ENCODE measurements around the gene FAF2.

- TF ChIP-seq CTCF (IDR thresholded peaks at IDR 0.05 in 2 of 3, conservative IDR thresholded peaks at IDR 0.05 in 1 of 3; ENCODE audit: control insufficient read depth in 2 of 3, extremely low read depth in 1 of 3, insufficient read depth in 1 of 3, low read depth in 3 of 3, low read length in 3 of 3): no peak
- peak; percentile 8 for TF ChIP-seq POLR2AphosphoS5 (IDR thresholded peaks at IDR 0.05; ENCODE audit: low read length)
- TF ChIP-seq EP300 (IDR thresholded peaks at IDR 0.05; ENCODE audit: borderline replicate concordance in 1 of 2, control insufficient read depth in 1 of 2, low read depth in 2 of 2, low read length in 2 of 2): 0 out of 4 replicates have a peak, but pooled peaks of 1 of the 2 experiments have one; percentile 1
These were observed 87.5 kb downstream of the FAF2 start for GRCh38 chr5:176535664-176536131.

All from GM12878 (cell line).